Measurements from ENCODE around the gene SP140.

The SP140 gene

GRCh38 chr2:230319211-230319862 lies 93.8 kb downstream of the SP140 start:
- no peak overlapping the region for H3K4me3 ChIP-seq (ENCODE audit: low read length)
- no peaks in the 10 kb centered on the region for H3K27me3 ChIP-seq (replicated peaks; ENCODE audit: control insufficient read depth, insufficient read depth, low read length)
- H3K4me1 ChIP-seq (ENCODE audit: control insufficient read depth, insufficient read depth, low read length): no peaks in the 10 kb centered on the region
- no peak overlapping the region for H3K9ac ChIP-seq (ENCODE audit: low read length)
- peaks cover 12% of the 10 kb centered on the region for H3K9me3 ChIP-seq (ENCODE audit: control insufficient read depth, low read length)
- H3K36me3 ChIP-seq (ENCODE audit: control insufficient read depth, insufficient read depth, low read length, severe bottlenecking): no peaks in the 10 kb centered on the region
- DNase-seq (ENCODE audit: low read depth): no peak

DNA sequence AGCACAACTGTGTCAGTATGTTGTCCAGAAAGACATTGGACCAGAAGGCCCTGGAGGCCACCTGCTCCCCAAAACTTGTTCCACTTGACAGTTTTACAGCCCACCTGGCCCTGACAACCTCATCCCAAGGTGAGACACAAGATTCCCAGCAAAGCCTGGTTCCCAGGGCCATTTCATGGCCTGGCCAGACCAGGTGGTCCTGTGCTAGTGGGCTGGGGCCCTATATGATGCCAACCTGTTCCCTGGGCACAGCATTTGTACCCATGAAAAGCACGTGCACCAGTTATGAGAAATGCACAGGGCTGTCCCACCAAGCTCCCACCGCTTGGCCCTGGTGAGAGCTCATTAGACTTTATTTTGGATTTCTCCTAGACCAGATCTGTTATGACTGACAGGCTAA lies 95.5 kb downstream of the SP140 start:
- peaks cover 12% of the 10 kb centered on the region for H3K9me3 ChIP-seq (ENCODE audit: control insufficient read depth, low read length)
- DNase-seq (ENCODE audit: low read depth): no peak
- no peaks in the 10 kb centered on the region for H3K4me1 ChIP-seq (ENCODE audit: control insufficient read depth, insufficient read depth, low read length)
- H3K36me3 ChIP-seq (ENCODE audit: control insufficient read depth, insufficient read depth, low read length, severe bottlenecking): no peaks in the 10 kb centered on the region
- no peaks in the 10 kb centered on the region for H3K27me3 ChIP-seq (replicated peaks; ENCODE audit: control insufficient read depth, insufficient read depth, low read length)
- no peak overlapping the region for H3K4me3 ChIP-seq (ENCODE audit: low read length)
- H3K9ac ChIP-seq (ENCODE audit: low read length): no peak overlapping the region

- no peak for DNase-seq (ENCODE audit: low read depth)
- no peak overlapping the region for H3K4me3 ChIP-seq (ENCODE audit: low read length)
These were observed 97.2 kb downstream of the SP140 start for GRCh38 chr2:230322561-230323384.

DNA sequence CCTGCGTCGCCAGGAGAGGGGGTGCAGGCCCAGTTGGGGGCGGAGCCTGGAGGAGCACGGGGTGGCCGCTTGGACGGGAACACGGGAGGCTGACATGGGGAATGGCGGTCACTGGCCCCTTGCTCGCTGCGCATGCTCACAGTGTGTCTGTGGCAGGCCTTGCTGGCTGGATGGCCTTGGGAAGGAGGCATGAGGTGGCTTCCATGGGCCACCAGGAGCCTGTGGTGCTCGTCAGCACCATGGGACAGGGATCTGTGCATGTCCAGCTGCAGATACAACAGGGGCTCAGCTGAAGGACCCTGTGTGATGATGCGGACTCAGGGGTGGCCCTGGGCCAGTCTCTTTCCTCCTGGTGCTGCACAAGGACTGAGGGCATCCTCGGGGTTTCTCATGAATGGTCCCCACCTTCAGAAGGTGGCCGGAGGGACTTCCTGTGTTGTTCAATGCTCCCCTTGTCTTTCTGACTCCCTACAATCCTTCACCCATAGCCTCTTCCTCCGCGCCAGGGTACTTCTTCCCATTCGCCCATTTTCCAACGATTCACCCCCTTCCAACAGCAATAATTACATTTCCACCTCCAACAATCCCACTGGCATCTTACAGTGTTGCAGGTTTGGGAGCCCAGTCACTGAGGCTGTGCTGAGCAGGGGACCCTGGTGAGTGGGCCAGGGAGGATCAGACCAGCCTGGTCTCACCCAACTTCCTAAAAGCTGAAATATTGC lies 98.0 kb downstream of the SP140 start:
- DNase-seq (ENCODE audit: low read depth): no peak
- Histone ChIP-seq H3K9me3 (ENCODE audit: control insufficient read depth, low read length) (peaks cover 12% of the 10 kb centered on the region), H3K9ac (ENCODE audit: low read length) (no peak overlapping the region), H3K4me3 (ENCODE audit: low read length) (no peak overlapping the region), H3K4me1 (ENCODE audit: control insufficient read depth, insufficient read depth, low read length) (peaks cover 21% of the 10 kb centered on the region), H3K27me3 (replicated peaks; ENCODE audit: control insufficient read depth, insufficient read depth, low read length) (no peaks in the 10 kb centered on the region), H3K36me3 (ENCODE audit: control insufficient read depth, insufficient read depth, low read length, severe bottlenecking) (no peaks in the 10 kb centered on the region)

More at GRCh38 chr2:230322561-230323384, 97.2 kb downstream of the SP140 start:
- Histone ChIP-seq H3K9me3 (ENCODE audit: control insufficient read depth, low read length) (peaks cover 12% of the 10 kb centered on the region), H3K27me3 (replicated peaks; ENCODE audit: control insufficient read depth, insufficient read depth, low read length) (no peaks in the 10 kb centered on the region), H3K36me3 (ENCODE audit: control insufficient read depth, insufficient read depth, low read length, severe bottlenecking) (no peaks in the 10 kb centered on the region), H3K4me1 (ENCODE audit: control insufficient read depth, insufficient read depth, low read length) (peaks cover 13% of the 10 kb centered on the region), H3K9ac (ENCODE audit: low read length) (no peak overlapping the region)

GRCh38 chr2:230324503-230324902 lies 99.0 kb downstream of the SP140 start:
- H3K9me3 ChIP-seq (ENCODE audit: control insufficient read depth, low read length): peaks cover 12% of the 10 kb centered on the region
- H3K4me3 ChIP-seq (ENCODE audit: low read length): no peak overlapping the region
- DNase-seq (ENCODE audit: low read depth): no peak
- no peaks in the 10 kb centered on the region for H3K36me3 ChIP-seq (ENCODE audit: control insufficient read depth, insufficient read depth, low read length, severe bottlenecking)
- H3K27me3 ChIP-seq (replicated peaks; ENCODE audit: control insufficient read depth, insufficient read depth, low read length): no peaks in the 10 kb centered on the region
- H3K9ac ChIP-seq (ENCODE audit: low read length): no peak overlapping the region
- peaks cover 24% of the 10 kb centered on the region for H3K4me1 ChIP-seq (ENCODE audit: control insufficient read depth, insufficient read depth, low read length)

DNA sequence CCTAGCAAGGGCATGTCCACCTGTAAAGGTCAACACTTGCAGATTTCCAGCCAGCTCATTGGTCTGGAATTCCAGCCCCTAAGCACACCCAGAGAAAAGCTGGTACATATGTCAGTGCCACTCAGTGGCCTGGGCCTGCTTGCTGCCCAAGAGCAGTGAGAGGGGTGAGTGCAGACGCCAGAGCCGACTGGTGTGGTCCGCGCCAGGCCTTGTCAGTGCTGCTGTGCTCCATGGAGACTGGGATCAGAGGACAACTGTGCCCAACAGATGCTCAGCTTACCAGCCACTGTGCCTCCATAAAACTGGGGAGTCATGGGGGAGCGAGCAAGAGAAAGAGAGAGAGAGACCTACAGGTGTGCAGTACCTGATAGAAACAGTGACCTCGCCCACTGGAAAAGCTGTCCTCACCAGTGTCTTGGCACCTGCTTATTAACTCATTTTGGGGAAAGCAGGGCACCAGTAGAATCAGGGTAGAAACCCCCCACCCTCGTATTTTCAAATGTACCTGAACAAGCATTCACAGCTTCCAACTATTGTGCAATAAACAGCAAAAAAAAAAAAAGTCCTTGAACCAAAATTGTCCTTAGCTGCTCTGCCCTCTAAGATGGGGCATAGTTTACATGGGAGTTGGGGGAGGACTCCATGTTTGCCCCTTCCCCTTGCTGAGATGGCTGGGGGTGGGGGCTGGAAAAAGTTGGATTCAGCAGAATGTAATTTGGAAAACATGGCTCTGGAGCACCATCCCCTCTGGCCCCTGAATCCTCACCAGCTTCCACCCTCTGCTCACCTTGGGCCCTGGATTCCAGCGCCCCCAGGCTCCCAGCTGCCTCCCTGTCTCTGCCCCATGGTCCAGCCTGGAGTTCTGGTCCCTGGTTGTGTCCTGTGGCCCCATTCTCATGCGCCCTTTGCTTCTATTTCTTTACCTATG lies 100.0 kb downstream of the SP140 start:
- H3K4me1 ChIP-seq (ENCODE audit: control insufficient read depth, insufficient read depth, low read length): peaks cover 24% of the 10 kb centered on the region
- no peak overlapping the region for H3K4me3 ChIP-seq (ENCODE audit: low read length)
- H3K27me3 ChIP-seq (replicated peaks; ENCODE audit: control insufficient read depth, insufficient read depth, low read length): no peaks in the 10 kb centered on the region
- no peak overlapping the region for H3K9ac ChIP-seq (ENCODE audit: low read length)
- peaks cover 12% of the 10 kb centered on the region for H3K9me3 ChIP-seq (ENCODE audit: control insufficient read depth, low read length)
- DNase-seq (ENCODE audit: low read depth): no peak
- H3K36me3 ChIP-seq (ENCODE audit: control insufficient read depth, insufficient read depth, low read length, severe bottlenecking): no peaks in the 10 kb centered on the region

GRCh38 chr2:230326453-230327417 lies 101.2 kb downstream of the SP140 start, which contains the start of gene SP140L:
Gene SP140L, plus strand, starts transcription at chr2:230327193. Its CDS starts 77 bp downstream, at chr2:230327270.
- H3K36me3 ChIP-seq (ENCODE audit: control insufficient read depth, insufficient read depth, low read length, severe bottlenecking): no peaks in the 10 kb centered on the region
- no peaks in the 10 kb centered on the region for H3K27me3 ChIP-seq (replicated peaks; ENCODE audit: control insufficient read depth, insufficient read depth, low read length)
- peak within 1 kb of the TSS; percentile 93 for H3K4me3 ChIP-seq (ENCODE audit: low read length)
- H3K9me3 ChIP-seq (ENCODE audit: control insufficient read depth, low read length): peaks cover 12% of the 10 kb centered on the region
- H3K9ac ChIP-seq (ENCODE audit: low read length): peak within 1 kb of the TSS; percentile 84
- H3K4me1 ChIP-seq (ENCODE audit: control insufficient read depth, insufficient read depth, low read length): peaks cover 24% of the 10 kb centered on the region
- peak; percentile 90 for DNase-seq (ENCODE audit: low read depth)

DNA sequence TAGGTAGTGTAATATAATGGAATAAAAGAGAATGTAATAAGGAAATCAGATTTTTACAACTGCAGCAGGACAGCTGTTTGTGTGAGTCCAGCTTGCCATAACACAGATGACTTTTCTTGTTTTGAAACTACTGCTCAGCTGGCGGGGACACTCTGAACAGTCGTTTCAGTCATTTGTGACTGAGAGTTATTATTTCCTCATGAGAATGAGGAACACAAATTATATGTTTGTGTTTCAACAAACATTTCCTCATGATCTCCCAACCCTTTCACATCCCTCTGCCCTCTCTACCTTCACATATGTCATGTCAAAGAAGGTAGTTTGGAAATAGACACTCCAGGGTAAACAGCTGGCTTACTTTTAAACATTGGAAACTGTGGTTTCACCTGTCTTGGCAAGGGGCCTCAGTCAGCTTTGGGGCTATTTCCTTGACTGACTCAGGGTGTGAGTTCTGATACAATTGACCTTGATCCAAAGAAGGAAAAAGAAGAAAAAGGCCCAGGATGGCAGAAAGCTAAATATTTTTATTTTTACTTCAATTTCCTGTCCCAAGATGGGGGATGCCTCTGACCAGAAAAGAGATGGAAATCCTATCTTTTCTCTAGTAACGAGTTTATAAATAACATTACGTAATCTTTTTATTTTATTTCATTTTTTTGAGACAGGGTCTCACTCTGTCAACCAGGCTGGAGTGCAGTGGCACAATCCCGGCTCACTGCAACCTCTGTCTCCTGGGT lies 102.0 kb downstream of the SP140 start:
- H3K36me3 ChIP-seq (ENCODE audit: control insufficient read depth, insufficient read depth, low read length, severe bottlenecking): no peaks in the 10 kb centered on the region
- peak; percentile 20 for DNase-seq (ENCODE audit: low read depth)
- peaks cover 24% of the 10 kb centered on the region for H3K4me1 ChIP-seq (ENCODE audit: control insufficient read depth, insufficient read depth, low read length)
- H3K9ac ChIP-seq (ENCODE audit: low read length): peak overlapping the region; percentile 84
- peak overlapping the region; percentile 93 for H3K4me3 ChIP-seq (ENCODE audit: low read length)
- peaks cover 8% of the 10 kb centered on the region for H3K9me3 ChIP-seq (ENCODE audit: control insufficient read depth, low read length)
- no peaks in the 10 kb centered on the region for H3K27me3 ChIP-seq (replicated peaks; ENCODE audit: control insufficient read depth, insufficient read depth, low read length)

- Histone ChIP-seq H3K4me1 (ENCODE audit: control insufficient read depth, insufficient read depth, low read length) (peaks cover 24% of the 10 kb centered on the region), H3K4me3 (ENCODE audit: low read length) (peak overlapping the region; percentile 93), H3K9me3 (ENCODE audit: control insufficient read depth, low read length) (peaks cover 3% of the 10 kb centered on the region), H3K36me3 (ENCODE audit: control insufficient read depth, insufficient read depth, low read length, severe bottlenecking) (no peaks in the 10 kb centered on the region), H3K27me3 (replicated peaks; ENCODE audit: control insufficient read depth, insufficient read depth, low read length) (no peaks in the 10 kb centered on the region), H3K9ac (ENCODE audit: low read length) (no peak overlapping the region)
- DNase-seq (ENCODE audit: low read depth): no peak
These were observed 102.6 kb downstream of the SP140 start for GRCh38 chr2:230328155-230328458.
